Measurements from ENCODE around the gene LUC7L3. TPM values are rescaled to one million over a fixed set of nuclear protein-coding genes. Genes with fewer than 3 reads are reported as not detected.
A peak's percentile ranks its signal among the peaks of the same experiment; 100 is the strongest.

Gene LUC7L3
- total RNA-seq, 1 donor from 2014 or later: 229 TPM

DNA sequence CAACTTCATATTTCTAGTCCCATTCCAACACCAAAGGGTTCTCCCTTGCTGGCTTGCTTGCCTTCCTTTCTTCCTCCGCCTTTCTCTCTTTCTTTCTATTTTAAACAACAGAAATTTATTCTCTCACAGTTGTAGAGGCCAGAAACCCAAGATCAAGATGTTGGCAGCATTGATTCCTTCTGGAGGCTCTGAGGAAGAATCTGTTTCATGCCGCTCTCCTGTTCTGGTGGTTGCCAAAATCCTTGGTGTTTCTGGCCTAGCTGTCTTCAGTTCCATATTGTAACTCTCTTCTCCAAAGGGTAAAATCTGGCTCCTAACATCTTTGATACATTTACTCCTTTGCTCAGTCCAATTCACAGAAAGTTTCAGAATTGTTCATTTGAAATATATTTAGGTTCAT, 50.9 kb downstream of the LUC7L3 start:
- intact Hi-C loops (cut with DNase I): no loop called here
- DNase-seq (ENCODE audit: low spot score) (no peak), ATAC-seq (no peak)

DNA sequence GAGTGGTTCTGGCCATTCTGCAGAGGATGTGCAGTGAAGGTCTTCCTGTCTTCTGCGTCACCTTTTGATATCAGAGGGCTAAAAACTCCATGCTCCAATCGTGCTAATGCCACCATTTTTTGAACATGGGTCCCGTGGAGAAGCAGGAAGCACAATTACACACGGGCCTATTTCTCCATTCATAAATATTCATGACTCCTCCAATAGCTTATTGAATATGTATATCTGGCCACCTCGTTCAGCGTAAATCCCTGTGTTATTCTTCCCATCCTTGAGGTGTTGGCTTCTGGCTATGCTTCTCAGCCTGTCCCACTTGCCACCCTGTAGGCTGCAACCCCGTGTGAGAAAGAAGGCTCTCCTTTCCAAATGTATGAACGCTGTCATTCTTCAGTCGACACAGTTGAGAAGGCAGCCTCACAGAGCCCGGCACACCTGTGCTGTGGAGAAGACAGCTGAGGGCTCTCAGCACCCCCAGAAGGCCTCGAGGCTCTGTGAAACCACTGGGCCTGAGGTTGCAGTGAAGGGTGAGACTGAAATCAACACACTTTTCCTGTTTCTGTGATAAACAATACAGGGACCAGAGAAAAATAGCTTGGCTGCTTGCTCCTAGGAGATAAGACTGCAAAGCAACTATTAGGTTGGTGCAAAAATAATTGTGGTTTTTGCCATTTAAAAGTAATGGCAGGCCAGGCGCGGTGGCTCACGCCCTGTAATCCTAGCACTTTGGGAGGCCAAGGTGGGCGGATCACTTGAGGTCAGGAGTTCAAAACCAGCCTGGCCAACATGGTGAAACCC, 52.8 kb downstream of the LUC7L3 start:
- intact Hi-C loops (cut with DNase I): no loop called here
- ATAC-seq (no peak), DNase-seq (ENCODE audit: low spot score) (no peak)

DNA sequence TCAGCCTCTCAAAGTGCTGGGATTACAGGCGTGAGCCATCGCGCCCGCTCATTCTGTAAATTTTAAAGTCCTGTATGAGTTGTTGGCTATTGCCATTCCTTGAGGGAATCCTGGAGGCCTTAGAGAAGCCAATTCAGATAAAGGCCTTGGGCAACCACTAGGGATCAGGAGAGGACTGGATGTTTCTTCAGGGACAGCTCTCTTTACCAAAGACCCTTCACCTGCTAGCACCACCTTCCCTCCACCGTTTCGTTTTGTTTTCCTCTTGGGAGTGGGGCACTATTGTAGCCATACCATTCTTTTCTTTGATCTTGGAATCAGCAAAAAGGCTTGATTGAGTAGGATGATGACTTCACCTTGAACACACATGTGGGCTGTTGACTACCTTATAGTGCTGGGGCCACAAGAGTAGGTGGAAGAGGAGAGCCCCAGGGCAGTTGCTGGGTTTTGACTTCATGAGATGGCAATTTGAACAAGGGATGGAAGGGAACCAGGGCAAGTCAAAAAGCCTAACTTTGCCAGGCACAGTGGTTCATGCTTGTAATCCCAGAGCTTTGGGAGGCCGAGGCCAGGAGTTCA, 54.9 kb downstream of the LUC7L3 start:
- intact Hi-C loops (cut with DNase I): no loop called here
- DNase-seq (ENCODE audit: low spot score) (no peak), ATAC-seq (no peak)

DNA sequence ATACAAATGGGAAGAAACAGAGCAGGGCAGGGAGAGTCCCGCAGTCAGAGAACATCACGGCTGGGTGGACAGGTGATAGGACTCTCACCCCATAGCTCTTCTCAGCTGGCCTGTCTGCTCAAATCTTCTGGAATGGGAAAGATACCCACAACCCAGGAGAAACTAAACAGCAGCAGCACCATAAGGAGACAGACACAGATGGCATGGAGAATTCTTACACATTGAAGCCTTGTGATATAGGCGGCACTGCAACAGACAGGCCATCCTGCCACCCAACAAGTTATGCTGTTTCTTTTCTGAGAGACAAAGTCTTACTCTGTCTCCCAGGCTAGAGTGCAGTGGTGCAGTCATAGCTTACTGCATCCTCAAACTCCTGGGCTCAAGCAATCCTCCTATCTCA, 56.5 kb downstream of the LUC7L3 start:
- no peak for ATAC-seq
- DNase-seq (ENCODE audit: low spot score): peak; percentile 2
- intact Hi-C loops (cut with DNase I): no loop called here

DNA sequence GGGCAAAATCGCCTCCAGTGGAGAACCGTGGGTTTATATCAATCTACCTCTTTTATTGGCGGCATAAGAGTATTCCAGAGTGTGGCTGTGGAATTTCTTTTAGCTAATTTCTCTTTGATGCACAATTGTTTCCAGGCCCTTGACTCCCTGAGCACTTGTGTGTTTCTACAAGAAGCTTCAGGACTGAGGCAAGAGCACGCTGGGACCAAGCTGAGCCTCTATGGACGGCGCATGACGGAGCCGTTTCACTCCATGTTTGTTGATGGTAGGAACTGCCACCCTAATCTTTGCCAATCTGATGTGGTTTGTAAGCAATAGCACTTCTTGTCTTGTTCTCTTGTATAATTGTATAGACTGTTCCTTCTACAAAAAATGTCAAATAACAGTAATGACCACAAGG, 59.1 kb downstream of the LUC7L3 start:
- intact Hi-C loops (cut with DNase I): no loop called here
- DNase-seq (ENCODE audit: low spot score) (no peak), ATAC-seq (no peak)

DNA sequence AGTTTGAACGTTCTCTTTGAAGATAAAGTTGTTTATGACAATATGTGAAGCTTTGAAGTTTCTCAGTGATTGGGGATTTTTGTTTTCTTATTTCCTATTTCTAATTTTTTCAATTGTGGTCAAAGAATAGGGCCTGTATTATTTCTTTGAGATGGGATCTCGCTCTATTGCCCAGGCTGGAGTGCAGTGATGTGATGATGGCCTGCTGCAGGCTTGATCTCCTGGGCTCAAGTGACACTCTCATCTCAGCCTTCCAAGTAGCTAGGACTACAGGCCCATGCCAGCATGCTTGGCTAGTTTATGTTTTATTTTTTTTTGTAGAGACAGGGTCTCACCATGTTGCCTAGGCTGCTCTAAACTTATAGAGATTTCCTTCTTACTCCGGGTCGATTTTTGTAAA, 59.6 kb downstream of the LUC7L3 start:
- no peak for ATAC-seq
- intact Hi-C loops (cut with DNase I): no loop called here
- DNase-seq (ENCODE audit: low spot score): no peak

DNA sequence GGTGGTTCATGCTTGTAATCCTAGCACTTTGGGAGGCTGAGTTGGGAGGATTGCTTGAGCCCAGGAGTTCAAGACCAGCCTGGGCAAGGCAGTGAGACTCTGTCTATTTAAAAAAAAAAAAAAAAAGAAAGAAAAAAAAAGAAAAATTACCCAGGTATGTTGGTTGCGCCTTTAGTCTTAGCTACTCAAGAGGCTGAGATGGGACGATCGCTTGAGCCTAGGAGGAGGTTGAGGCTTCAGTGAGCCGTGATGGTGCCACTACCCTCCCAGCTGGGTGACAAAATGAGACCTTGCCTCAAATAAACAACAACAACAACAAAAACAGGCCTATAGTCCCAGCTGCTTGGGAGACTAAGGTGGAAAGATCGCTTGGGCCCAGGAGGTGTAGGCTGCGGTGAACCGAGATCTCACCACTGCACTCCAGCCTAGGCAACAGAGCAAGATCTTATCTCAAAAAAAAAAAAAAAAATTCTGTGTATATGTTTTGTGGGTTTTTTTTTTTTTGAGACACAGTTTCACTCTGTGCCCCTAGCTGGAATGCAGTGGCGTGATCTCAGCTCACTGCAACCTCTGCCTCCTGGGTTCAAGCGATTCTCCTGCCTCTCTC, 60.4 kb downstream of the LUC7L3 start:
- intact Hi-C loops (cut with DNase I): loop anchor here (10.0 kb wide), 1 partner anchor 175 kb away; no protein-coding TSS in a partner anchor
- DNase-seq (ENCODE audit: low spot score) (no peak), ATAC-seq (no peak)

DNA sequence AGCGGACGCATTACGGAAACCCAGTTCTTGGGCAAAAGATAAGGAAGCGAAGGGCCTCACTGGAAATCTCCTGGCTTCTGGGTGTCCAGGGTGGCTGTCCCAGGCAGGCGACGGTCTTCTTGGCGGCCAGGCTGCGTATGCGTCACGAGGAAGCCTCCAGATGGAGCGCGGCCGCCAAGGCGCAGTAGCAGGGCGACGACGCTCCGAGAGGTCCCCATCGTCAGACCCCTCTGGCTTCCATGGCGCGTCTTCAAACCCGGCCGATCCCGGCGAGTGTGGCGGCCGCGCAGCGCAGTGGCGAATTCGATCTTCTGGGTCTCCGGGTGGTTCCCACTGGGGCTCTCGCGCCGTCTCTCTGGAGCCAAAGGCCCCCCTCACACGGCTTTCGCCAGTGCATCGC, 61.8 kb downstream of the LUC7L3 start:
- no peak for ATAC-seq

DNA sequence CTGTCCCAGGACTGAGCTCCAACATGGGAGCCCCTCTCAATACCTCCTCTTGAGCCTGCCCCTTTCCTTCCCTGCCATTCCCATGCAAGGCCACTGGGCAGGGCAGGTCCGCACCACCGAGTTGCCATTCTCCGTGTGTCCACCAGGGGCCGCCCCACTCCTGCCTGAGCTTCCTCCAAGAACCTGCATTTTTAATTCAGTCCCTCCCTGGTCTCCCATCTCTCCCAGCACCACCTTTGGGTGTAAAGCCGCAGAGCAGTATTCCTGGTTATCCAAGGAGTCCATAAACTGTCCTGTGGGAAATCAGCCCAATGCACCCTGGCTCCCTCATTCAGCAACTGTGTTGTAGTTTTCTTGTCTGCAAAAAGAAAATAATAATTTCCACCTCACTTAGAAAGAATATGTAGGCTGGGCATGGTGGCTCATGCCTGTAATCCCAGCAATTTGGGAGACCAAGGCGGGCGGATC, 63.8 kb downstream of the LUC7L3 start:
- ATAC-seq (peak; percentile 91), DNase-seq (ENCODE audit: low spot score) (peak; percentile 91)
- intact Hi-C loops (cut with DNase I): loop anchor here (2.0 to 10.0 kb wide), 2 partner anchors 58 to 172 kb away; no protein-coding TSS in a partner anchor

More for the DNA sequence above, 61.8 kb downstream of the LUC7L3 start:
- intact Hi-C loops (cut with DNase I): loop anchor here (10.0 kb wide), 1 partner anchor 174 kb away; no protein-coding TSS in a partner anchor
- DNase-seq (ENCODE audit: low spot score): no peak

DNA sequence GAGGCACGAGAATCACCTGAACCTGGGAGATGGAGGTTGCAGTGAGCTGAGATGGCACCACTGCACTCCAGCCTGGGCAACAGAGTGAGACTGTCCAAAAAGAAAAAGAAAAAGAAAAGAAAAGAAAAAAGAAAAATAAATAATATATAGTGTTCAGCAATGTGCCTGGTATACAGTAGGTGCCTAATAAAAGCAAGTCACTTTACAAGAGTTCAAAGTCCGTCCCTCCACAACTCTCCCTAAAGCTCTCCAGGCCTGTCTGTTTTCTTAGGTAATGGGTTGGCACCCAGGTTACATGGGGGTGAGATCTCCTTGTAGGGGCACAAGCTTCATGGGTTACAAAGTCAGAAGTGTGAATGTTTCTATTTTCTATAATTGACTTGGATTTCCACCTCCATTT, 64.5 kb downstream of the LUC7L3 start:
- intact Hi-C loops (cut with DNase I): loop anchor here (2.0 to 10.0 kb wide), 2 partner anchors 57 to 171 kb away; no protein-coding TSS in a partner anchor
- DNase-seq (ENCODE audit: low spot score) (no peak), ATAC-seq (no peak)

DNA sequence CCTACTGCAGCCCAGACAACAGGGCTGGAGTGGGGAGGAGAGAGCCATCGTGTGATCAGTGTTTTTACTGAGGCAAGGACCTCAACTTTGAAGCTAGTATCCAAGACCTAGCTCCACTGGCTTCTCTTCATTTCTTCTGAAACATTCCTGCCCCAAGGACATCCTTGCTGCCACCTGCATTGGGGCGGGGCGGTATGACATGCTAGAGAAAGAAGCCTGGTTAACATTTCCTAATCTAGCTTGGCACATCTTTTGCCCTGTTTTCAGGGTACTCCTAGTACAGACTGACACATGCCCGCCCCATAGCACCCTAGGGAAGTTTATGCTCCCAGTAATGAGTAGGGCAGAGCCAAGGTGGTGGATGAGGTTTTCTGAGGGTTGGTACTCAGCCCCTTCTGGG, 65.7 kb downstream of the LUC7L3 start:
- ATAC-seq (no peak), DNase-seq (ENCODE audit: low spot score) (no peak)
- intact Hi-C loops (cut with DNase I): loop anchor here (10.0 kb wide), 1 partner anchor 170 kb away; no protein-coding TSS in a partner anchor

DNA sequence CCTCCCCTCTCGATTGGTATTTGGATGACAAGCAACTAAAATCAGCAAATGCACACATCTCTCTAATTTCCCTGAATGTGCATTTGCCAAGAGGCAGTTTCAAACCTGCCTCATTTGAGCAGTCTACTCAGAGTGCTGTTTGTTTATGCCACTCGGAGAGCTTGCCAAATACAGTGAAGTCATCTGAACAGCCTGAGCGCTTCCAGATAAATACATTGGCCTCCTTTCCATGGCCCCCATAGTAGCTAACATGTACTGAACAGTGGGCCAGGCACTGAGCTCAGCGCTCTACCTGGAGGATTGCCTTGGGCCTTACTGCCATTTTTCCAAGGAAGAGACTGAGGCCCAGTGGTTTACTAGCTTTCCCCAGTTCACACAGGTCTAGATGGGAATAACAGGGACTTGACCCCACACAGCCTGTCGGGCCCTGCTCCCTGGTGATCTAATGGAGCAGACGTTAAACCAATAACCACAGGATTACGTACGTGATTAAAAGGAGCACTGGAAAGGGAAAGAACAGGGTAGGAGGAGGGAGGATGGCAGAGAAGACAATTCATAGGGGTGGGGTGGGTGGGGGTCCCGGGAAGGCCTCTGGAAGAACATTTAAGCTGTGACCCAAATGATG, 66.7 kb downstream of the LUC7L3 start:
- intact Hi-C loops (cut with DNase I): loop anchor here (10.0 kb wide), 1 partner anchor 169 kb away; no protein-coding TSS in a partner anchor
- ATAC-seq: peak; percentile 23
- DNase-seq (ENCODE audit: low spot score): no peak

DNA sequence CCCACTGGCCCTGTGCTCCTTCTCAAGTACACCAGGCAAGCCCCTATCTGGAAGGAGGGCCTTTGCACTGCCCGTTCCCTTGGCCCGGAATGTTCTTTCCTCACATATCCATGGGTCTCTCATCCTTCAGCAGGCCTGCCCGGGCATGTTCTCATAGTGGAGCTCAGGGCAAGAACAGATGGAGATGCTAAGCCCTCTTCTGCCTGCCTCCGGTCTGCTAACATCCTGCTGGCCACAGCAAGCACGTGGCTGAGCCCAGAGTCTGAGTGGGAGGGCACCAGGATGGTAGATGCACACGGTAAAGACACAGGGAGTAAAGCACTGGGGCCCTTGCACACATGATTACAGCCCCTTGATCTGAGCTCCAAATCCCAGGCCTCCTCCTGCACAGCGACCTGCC, 67.7 kb downstream of the LUC7L3 start:
- intact Hi-C loops (cut with DNase I): loop anchor here (10.0 kb wide), 1 partner anchor 168 kb away; no protein-coding TSS in a partner anchor
- DNase-seq (ENCODE audit: low spot score): no peak
- ATAC-seq: no peak

DNA sequence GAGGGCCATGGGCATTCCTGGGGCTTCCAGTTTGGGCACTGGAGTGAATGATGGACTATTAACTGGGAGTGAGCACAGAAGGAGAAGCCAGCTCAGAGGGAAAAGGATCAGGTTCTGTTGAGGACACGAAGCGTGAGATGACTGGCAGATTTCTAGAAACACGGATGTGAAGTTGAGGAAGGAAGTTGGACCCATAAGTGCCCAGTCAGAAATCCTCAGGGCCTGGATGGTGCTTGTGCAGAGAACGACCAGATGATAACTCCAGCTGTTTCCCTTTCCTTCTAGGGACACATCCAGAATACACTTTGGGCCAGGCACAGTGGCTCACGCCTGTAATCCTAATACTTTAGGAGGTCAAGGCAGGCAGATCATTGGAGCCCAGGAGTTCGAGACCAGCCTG, 71.2 kb downstream of the LUC7L3 start:
- no peak for ATAC-seq
- intact Hi-C loops (cut with DNase I): no loop called here
- DNase-seq (ENCODE audit: low spot score): no peak

DNA sequence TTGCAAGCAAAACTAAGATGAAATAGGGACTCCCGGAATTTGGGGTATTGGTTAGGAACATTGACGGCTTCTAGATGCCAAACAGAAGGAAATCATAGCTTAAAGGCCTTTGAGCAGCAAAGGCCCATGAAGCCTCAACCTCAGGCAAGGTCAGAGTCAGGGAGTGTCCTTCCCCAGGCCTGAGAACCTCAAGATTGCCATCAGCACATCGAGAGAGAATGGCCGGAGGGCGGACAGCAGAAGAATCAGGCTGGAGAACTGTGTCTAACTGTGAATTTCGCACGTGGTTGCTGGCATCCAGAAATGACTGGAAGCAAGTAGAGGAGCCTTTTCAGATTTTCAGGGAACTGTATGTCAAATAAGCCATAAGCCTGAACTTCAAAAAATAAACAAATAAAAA, 72.7 kb downstream of the LUC7L3 start:
- intact Hi-C loops (cut with DNase I): no loop called here
- DNase-seq (ENCODE audit: low spot score): no peak
- ATAC-seq: no peak

DNA sequence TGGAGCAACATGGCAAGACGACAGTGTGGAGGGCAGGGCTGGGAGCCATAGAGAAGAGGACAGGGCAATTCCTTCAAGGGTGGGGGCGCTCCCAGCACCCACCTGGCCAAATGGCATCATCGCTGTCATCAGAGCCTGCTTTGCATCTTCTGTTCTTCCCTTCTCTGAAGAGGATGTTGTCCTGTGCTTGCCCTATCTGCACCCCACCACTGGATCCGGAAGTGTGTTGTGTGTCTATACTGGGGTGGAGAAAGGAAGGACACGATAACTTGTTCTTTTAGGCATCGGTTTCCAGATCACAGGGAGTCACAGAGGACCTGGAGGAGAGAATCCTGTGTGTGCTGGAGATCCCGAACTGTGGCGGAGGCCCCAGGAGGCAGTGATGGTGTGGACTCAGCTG, 73.6 kb downstream of the LUC7L3 start:
- intact Hi-C loops (cut with DNase I): no loop called here
- no peak for ATAC-seq

DNA sequence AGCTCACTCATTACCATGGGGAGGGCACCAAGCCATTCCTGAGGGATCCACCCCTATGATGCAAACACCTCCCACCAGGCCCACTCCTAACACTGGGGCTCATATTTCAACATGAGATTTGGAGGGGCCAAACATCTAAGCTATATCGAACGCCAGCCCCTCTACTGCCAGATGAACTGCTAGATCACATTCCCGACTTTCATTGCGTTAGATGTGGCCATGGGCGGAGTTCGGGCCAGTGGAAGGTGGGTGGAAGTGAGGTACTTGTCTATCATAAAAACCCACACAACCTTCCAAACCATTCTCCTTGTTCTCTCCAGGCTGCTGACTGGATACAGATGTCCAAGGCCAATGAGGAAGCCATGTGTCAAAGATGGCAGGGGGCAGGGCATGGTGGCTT, 75.0 kb downstream of the LUC7L3 start:
- intact Hi-C loops (cut with DNase I): no loop called here
- no peak for DNase-seq (ENCODE audit: low spot score)
- no peak for ATAC-seq

More for the DNA sequence above, 73.6 kb downstream of the LUC7L3 start:
- DNase-seq (ENCODE audit: low spot score): no peak

DNA sequence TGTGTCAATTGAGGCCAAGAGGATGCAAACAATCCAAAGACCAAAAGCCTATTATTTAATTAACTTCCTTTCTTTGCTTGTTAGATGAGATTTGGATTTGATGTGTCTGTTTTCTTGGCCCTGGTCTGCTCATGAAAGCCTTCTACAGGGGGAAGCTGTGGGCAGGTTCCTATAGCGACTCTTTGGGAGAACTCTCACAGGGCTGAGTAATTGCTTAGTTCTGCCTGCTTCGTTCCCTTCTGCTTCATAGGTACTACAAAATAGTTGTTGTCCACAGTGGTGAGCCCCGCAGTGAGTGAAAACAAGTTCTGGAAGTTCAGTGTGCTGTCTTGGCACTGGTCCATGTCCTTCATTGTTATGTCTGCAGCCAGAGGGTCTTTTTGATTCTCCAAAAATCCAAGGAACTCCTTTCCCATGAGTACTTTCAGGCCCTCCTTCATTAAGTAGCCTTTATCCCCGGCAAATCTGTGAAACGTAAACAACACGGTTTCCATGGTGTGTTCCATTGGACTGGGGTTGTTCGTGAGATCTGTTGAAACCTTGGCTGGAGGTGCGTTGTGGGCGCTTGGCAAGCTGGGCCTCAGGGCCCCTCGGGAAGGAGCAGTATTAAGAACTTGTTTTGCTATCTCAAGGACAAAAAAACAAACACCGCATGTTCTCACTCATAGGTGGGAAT, 77.9 kb downstream of the LUC7L3 start:
- intact Hi-C loops (cut with DNase I): no loop called here
- DNase-seq (ENCODE audit: low spot score) (no peak), ATAC-seq (no peak)
